ENCODE measurements around the gene PRKAR1B. TPM values are rescaled to one million over a fixed set of nuclear protein-coding genes. Genes with fewer than 3 reads are reported as not detected.

PRKAR1B gene
- total and polyA plus RNA-seq, 7 donors, result 9.5 to 26.6 (median 11.4) TPM

GRCh38 chr7:685540-685939 is 41.5 kb downstream of the PRKAR1B start:
- no peaks in the 10 kb centered on the region for H3K27me3 ChIP-seq
- H3K4me1 ChIP-seq, result no peaks in the 10 kb centered on the region
- TF ChIP-seq EP300 (IDR thresholded peaks at IDR 0.05), result no peak
- TF ChIP-seq, protein P1, sequence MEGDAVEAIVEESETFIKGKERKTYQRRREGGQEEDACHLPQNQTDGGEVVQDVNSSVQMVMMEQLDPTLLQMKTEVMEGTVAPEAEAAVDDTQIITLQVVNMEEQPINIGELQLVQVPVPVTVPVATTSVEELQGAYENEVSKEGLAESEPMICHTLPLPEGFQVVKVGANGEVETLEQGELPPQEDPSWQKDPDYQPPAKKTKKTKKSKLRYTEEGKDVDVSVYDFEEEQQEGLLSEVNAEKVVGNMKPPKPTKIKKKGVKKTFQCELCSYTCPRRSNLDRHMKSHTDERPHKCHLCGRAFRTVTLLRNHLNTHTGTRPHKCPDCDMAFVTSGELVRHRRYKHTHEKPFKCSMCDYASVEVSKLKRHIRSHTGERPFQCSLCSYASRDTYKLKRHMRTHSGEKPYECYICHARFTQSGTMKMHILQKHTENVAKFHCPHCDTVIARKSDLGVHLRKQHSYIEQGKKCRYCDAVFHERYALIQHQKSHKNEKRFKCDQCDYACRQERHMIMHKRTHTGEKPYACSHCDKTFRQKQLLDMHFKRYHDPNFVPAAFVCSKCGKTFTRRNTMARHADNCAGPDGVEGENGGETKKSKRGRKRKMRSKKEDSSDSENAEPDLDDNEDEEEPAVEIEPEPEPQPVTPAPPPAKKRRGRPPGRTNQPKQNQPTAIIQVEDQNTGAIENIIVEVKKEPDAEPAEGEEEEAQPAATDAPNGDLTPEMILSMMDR (IDR thresholded peaks at IDR 0.05), result no peak
- no peak for TF ChIP-seq POLR2AphosphoS5 (IDR thresholded peaks at IDR 0.05)
- no peak for TF ChIP-seq POLR2A (IDR thresholded peaks at IDR 0.05)
- no peak for DNase-seq
- H3K27ac ChIP-seq, result no peak overlapping the region
- 95% methylated on average over 1 of the region's 1 CpG for WGBS, 2 donors
- peaks cover 0 to 14% (median 8%) of the 10 kb centered on the region in 4 donors for H3K9me3 ChIP-seq
- no peak overlapping the region for H3K4me3 ChIP-seq
- intact Hi-C loops (cut with DNase I), result no loop called here
- peaks cover 0 to 2% (median 0%) of the 10 kb centered on the region in 4 donors for H3K36me3 ChIP-seq

DNA sequence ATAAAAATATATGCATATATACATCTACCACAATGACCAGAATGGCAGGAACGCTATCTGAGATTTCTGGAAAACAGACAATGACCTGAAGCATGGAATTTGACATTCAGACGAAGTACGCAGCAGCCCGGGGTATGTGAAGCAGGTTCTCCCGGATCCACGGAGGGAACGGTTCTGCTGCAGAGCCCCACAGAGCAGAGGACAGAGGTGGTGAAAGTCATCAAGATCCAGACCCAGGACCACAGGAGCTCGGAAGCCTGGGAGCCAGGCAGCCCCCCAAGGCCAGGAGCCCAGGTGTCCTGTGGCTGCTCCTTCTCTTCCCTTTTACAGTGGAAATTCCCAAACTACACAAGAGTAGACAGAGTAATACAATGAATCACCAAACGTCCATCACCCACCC is 42.7 kb downstream of the PRKAR1B start:
- DNase-seq, result peak; percentile 25
- WGBS, 2 donors, result 95 to 96% methylated on average over 9 of the region's 9 CpGs
- TF ChIP-seq, protein P1 (IDR thresholded peaks at IDR 0.05), result no peak
- no peak for TF ChIP-seq POLR2AphosphoS5 (IDR thresholded peaks at IDR 0.05)
- TF ChIP-seq POLR2A (IDR thresholded peaks at IDR 0.05), result no peak
- no peak for TF ChIP-seq EP300 (IDR thresholded peaks at IDR 0.05)
- H3K9me3 ChIP-seq, result peaks cover 0 to 14% (median 8%) of the 10 kb centered on the region in 4 donors
- H3K27me3 ChIP-seq, result no peaks in the 10 kb centered on the region
- no peaks in the 10 kb centered on the region for H3K4me1 ChIP-seq
- no peak overlapping the region for H3K4me3 ChIP-seq
- intact Hi-C loops (cut with DNase I), result no loop called here
- no peak overlapping the region for H3K27ac ChIP-seq
- H3K36me3 ChIP-seq, result peaks cover 0 to 10% (median 0%) of the 10 kb centered on the region in 4 donors

GRCh38 chr7:683526-684205 is 43.4 kb downstream of the PRKAR1B start:
- Histone ChIP-seq H3K27ac (no peak overlapping the region), H3K4me3 (no peak overlapping the region), H3K9me3 (peaks cover 0 to 10% (median 5%) of the 10 kb centered on the region in 4 donors), H3K36me3 (peaks cover 0 to 10% (median 0%) of the 10 kb centered on the region in 4 donors), H3K4me1 (no peaks in the 10 kb centered on the region), H3K27me3 (no peaks in the 10 kb centered on the region)
- WGBS, 2 donors, result 97 to 98% methylated on average over 19 of the region's 19 CpGs
- TF ChIP-seq EP300 (IDR thresholded peaks at IDR 0.05) (no peak), POLR2A (IDR thresholded peaks at IDR 0.05) (no peak), POLR2AphosphoS5 (IDR thresholded peaks at IDR 0.05) (no peak)
- TF ChIP-seq, protein P1 (IDR thresholded peaks at IDR 0.05), result no peak
- DNase-seq, result peak; percentile 54
- intact Hi-C loops (cut with DNase I), result no loop called here

DNA sequence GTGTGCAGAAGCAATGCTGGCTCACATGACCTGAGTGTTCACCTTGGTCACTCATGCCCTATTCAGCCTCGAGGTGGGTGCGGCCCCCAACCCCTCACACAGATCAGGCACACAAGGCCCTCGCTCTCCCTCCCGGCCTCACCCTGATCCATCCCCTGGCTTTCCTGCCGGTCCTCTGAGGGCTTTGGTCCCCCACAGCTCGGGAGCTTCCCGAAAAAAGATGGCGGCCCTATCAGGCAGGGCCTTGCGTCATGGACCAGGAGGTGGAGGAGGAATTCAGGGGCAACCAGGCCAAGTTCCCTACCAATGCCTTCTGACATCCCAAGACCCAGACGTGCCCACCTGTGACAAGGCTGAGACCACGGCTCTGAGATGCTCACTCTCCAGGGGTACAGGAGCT is 44.3 kb downstream of the PRKAR1B start:
- TF ChIP-seq, protein P1 (IDR thresholded peaks at IDR 0.05), result no peak
- TF ChIP-seq POLR2AphosphoS5 (IDR thresholded peaks at IDR 0.05) (no peak), POLR2A (IDR thresholded peaks at IDR 0.05) (no peak), EP300 (IDR thresholded peaks at IDR 0.05) (no peak)
- intact Hi-C loops (cut with DNase I), result no loop called here
- peak; percentile 52 for DNase-seq

More for the DNA sequence above, 44.3 kb downstream of the PRKAR1B start:
- 97 to 98% methylated on average over 11 of the region's 11 CpGs for WGBS, 2 donors
- no peak overlapping the region for H3K27ac ChIP-seq
- no peaks in the 10 kb centered on the region for H3K27me3 ChIP-seq
- no peaks in the 10 kb centered on the region for H3K4me1 ChIP-seq
- H3K36me3 ChIP-seq, result peaks cover 0 to 10% (median 0%) of the 10 kb centered on the region in 4 donors
- peaks cover 0 to 9% (median 3%) of the 10 kb centered on the region in 4 donors for H3K9me3 ChIP-seq
- H3K4me3 ChIP-seq, result no peak overlapping the region

Data from sigmoid colon (tissue), 7 donors.